ENCODE measurements around the gene TCEA2. TPM values are rescaled to one million over a fixed set of nuclear protein-coding genes. Genes with fewer than 3 reads are reported as not detected.

Gene TCEA2
- total and polyA plus RNA-seq, 9 of the 15 experiments (the other 6 are each of a cell fraction or from before 2014, with no cell fraction given): 1.4 to 28.7 (median 5.4) TPM

- TF ChIP-seq ZNF449 (CRISPR knock-in tag; IDR thresholded peaks at IDR 0.05) (peak; percentile 68; the same call in 1 of the 2 replicates), FOXO4 (CRISPR knock-in tag; IDR thresholded peaks at IDR 0.05) (no peak), ZNF23 (CRISPR knock-in tag; IDR thresholded peaks at IDR 0.05) (no peak), MEF2A (IDR thresholded peaks at IDR 0.05; ENCODE audit: control insufficient read depth, low read depth, low read length) (no peak), SMAD3 (CRISPR knock-in tag; conservative IDR thresholded peaks at IDR 0.05) (peak; percentile 87), MBD1 (CRISPR knock-in tag; IDR thresholded peaks at IDR 0.05) (no peak; the same call in 1 of the 2 replicates), POLR2H (tag; IDR thresholded peaks at IDR 0.05; ENCODE audit: low read depth) (no peak), CUX1 (CRISPR knock-in tag; IDR thresholded peaks at IDR 0.05) (0 out of 2 replicates have a peak, but pooled peaks have one; percentile 31), ZBTB2 (IDR thresholded peaks at IDR 0.05) (no peak), ZNF77 (CRISPR knock-in tag; IDR thresholded peaks at IDR 0.05) (no peak), PHF20 (IDR thresholded peaks at IDR 0.05; ENCODE audit: partially characterized antibody) (peak; percentile 85), SAFB (IDR thresholded peaks at IDR 0.05; ENCODE audit: borderline replicate concordance, low read depth, low read length) (no peak)
These were observed at the start of gene TCEA2 (continued) for GRCh38 chr20:64062596-64063388.
